GM12878 (cell line): ENCODE results near the gene PLEKHA6. TPM values are rescaled to one million over a fixed set of nuclear protein-coding genes. Genes with fewer than 3 reads are reported as not detected.

Experiments
- ATAC-seq: fragments of 200-7000 bp; cut with Tn5 transposase; 3 replicates; pipeline ENCODE4 v1.9.1; 2020; ENCODE audit warnings: mild to moderate bottlenecking, moderate library complexity
- BruUV-seq: library from RNA; stranded (reverse); fragments of 400-500 nt; replicated peaks from 2 replicates; lab custom pipeline; 2021; lab: Mats Ljungman, UMichigan
- CTCF ChIA-PET: fragments of 300-600 bp; sonication (Branson Sonifier 250); formaldehyde crosslinking; extraction: SDS; loops from one replicate; lab custom pipeline; 2021; ENCODE audit warnings: inconsistent platforms; lab: Yijun Ruan, JAX
- POLR2A ChIA-PET: fragments of 350-600 bp; formaldehyde crosslinking; extraction: SDS; loops from one replicate; lab custom pipeline; 2021; ENCODE audit warnings: inconsistent platforms; lab: Charles Lee
- RAD21 ChIA-PET: fragments of 300-600 bp; sonication (Branson Sonifier 250); formaldehyde crosslinking; loops from one replicate; lab custom pipeline; 2023; ENCODE audit warnings: antibody characterized with exemption; ENCODE audit not compliant: unreplicated experiment; lab: Charles Lee
- SMC1A ChIA-PET: fragments of 300-600 bp; sonication (Branson Sonifier 250); formaldehyde crosslinking; loops from one replicate; lab custom pipeline; 2023; ENCODE audit not compliant: unreplicated experiment, uncharacterized antibody; lab: Charles Lee
- DNase-seq: peaks from one replicate; pipeline ENCODE4 v3.0.0-alpha.2; 2011; ENCODE audit warnings: low read depth, low spot score
- FAIRE-seq: peaks from 3 replicates; lab custom pipeline; 2011; peaks lifted over from hg19 to GRCh38; lab: Jason Lieb, UNC
- H2AFZ ChIP-seq: 2 replicates; pipeline ENCODE4 v1.6.0; 2011; ENCODE audit warnings: low read depth, low read length, control low read depth; ENCODE audit not compliant: control insufficient read depth
- H3K27ac ChIP-seq: 2 replicates; pipeline ENCODE4 v1.5.1; 2011; ENCODE audit warnings: control low read depth; ENCODE audit not compliant: control insufficient read depth, insufficient read depth
- H3K27me3 ChIP-seq, 2 experiments: replicated peaks in 1 of 2; 2 replicates each; pipeline versions ENCODE4 v1.6.0 to v1.6.1; 2011; ENCODE audit warnings: low read length in 1 of 2; ENCODE audit not compliant: control insufficient read depth in 2 of 2, insufficient read depth in 2 of 2
- H3K36me3 ChIP-seq, 2 experiments: 2 replicates each; pipeline ENCODE4 v1.5.1; 2011; ENCODE audit warnings: low read length in 1 of 2; ENCODE audit not compliant: control insufficient read depth in 2 of 2, insufficient read depth in 2 of 2
- H3K4me1 ChIP-seq: 2 replicates; pipeline ENCODE4 v1.6.1; 2011; ENCODE audit warnings: mild to moderate bottlenecking, low read length, moderate library complexity, mixed read lengths; ENCODE audit not compliant: control insufficient read depth, insufficient read depth
- H3K4me2 ChIP-seq: 2 replicates; pipeline ENCODE4 v1.6.0; 2011; ENCODE audit warnings: control low read depth; ENCODE audit not compliant: control insufficient read depth, insufficient read depth
- H3K4me3 ChIP-seq: fragments of 200-600 bp; sonication (generic); 2 replicates; pipeline ENCODE4 v1.5.1; 2016
- H3K79me2 ChIP-seq: 2 replicates; pipeline ENCODE4 v1.6.0; 2011; ENCODE audit warnings: low read length; ENCODE audit not compliant: control insufficient read depth, insufficient read depth
- H3K9ac ChIP-seq: 2 replicates; pipeline ENCODE4 v1.8.0; 2011; ENCODE audit warnings: low read length, control low read depth, mixed read lengths; ENCODE audit not compliant: control insufficient read depth, insufficient read depth
- H3K9me3 ChIP-seq: replicated peaks from 3 replicates; pipeline ENCODE4 v1.5.1; 2011; ENCODE audit warnings: mild to moderate bottlenecking, low read length; ENCODE audit not compliant: control insufficient read depth, insufficient read depth
- H4K20me1 ChIP-seq: 2 replicates; pipeline ENCODE4 v1.6.0; 2011; ENCODE audit not compliant: control insufficient read depth, insufficient read depth
- BCL11A ChIP-seq: IDR thresholded peaks from 2 replicates; pipeline ENCODE4 v1.6.1; 2011; ENCODE audit warnings: low read depth, low read length
- BHLHE40 ChIP-seq, 2 experiments: fragments of 450-650 bp in 1 of 2; IDR thresholded peaks; 2 replicates each; pipeline ENCODE4 v1.6.1; 2011 to 2017; ENCODE audit warnings: low read depth in 2 of 2, borderline replicate concordance in 1 of 2, improper control_type of control experiment in 1 of 2, low read length in 1 of 2, mild to moderate bottlenecking in 1 of 2
- BMI1 ChIP-seq: fragments of 450-650 bp; IDR thresholded peaks from 2 replicates; pipeline ENCODE4 v1.6.1; 2016; ENCODE audit warnings: mild to moderate bottlenecking, moderate library complexity, borderline replicate concordance
- CREB1 ChIP-seq: IDR thresholded peaks from 2 replicates; pipeline ENCODE4 v1.6.1; 2012; ENCODE audit warnings: low read depth, mild to moderate bottlenecking, inconsistent platforms
- EP300 ChIP-seq, 2 experiments: fragments of 150-350 bp in 1 of 2; IDR thresholded peaks; 2 replicates each; pipeline ENCODE4 v1.6.1; 2011 to 2012; ENCODE audit warnings: low read depth in 2 of 2, low read length in 2 of 2, borderline replicate concordance in 1 of 2, improper control_type of control experiment in 1 of 2, inconsistent platforms in 1 of 2; ENCODE audit not compliant: control insufficient read depth in 1 of 2
- GATAD2B ChIP-seq: fragments of 450-650 bp; conservative IDR thresholded peaks from 2 replicates; pipeline ENCODE4 v1.6.1; 2017; ENCODE audit warnings: low read depth, mild to moderate bottlenecking, moderate library complexity
- MEF2A ChIP-seq: IDR thresholded peaks from 2 replicates; pipeline ENCODE4 v1.6.1; 2011; ENCODE audit warnings: low read depth, mild to moderate bottlenecking, low read length, moderate library complexity; ENCODE audit not compliant: insufficient read depth
- MTA2 ChIP-seq: fragments of 450-650 bp; IDR thresholded peaks from 2 replicates; pipeline ENCODE4 v1.6.1; 2016; ENCODE audit warnings: low read depth, mild to moderate bottlenecking, moderate library complexity
- NFYB ChIP-seq: IDR thresholded peaks from 2 replicates; pipeline ENCODE4 v1.6.1; 2011; ENCODE audit warnings: low read depth, mild to moderate bottlenecking, low read length, improper control_type of control experiment, moderate library complexity; ENCODE audit not compliant: insufficient read depth
- NR2F1 ChIP-seq: fragments of 450-650 bp; conservative IDR thresholded peaks from 2 replicates; pipeline ENCODE4 v1.6.1; 2017; ENCODE audit warnings: mild to moderate bottlenecking
- PAX5 ChIP-seq: IDR thresholded peaks from 2 replicates; pipeline ENCODE4 v1.6.1; 2011; ENCODE audit warnings: low read depth, low read length, borderline replicate concordance
- PAX8 ChIP-seq: fragments of 450-650 bp; IDR thresholded peaks from 2 replicates; pipeline ENCODE4 v1.6.1; 2017; ENCODE audit warnings: mild to moderate bottlenecking, moderate library complexity
- SMARCA5 ChIP-seq: fragments of 450-650 bp; IDR thresholded peaks from 2 replicates; pipeline ENCODE4 v1.6.1; 2017; ENCODE audit warnings: mild to moderate bottlenecking
- WGBS: methylation state at CpG from one replicate; pipeline ENCODE4 v1.1.6; 2016; ENCODE audit warnings: low lambda C conversion rate; ENCODE audit not compliant: insufficient replicate concordance, insufficient coverage; ENCODE audit errors: missing lambda C conversion rate; 5-methylcytosine and 5-hydroxymethylcytosine counted together
- in situ Hi-C: fragments of 300-500 bp; cut with MboI; formaldehyde crosslinking; loops from 9 replicates; pipeline ENCODE4 v1.14.3; 2018; ENCODE audit warnings: mixed read lengths
- intact Hi-C: fragments of 100-400 bp; cut with micrococcal nuclease; formaldehyde crosslinking; loops from one replicate; pipeline ENCODE4 v1.14.2; 2022; ENCODE audit not compliant: unreplicated experiment
- polyA plus RNA-seq, 11 experiments: library from polyadenylated mRNA; depleted of rRNA in 4 of 11; unstranded in 6 of 11; stranded (reverse) in 5 of 11; fragments of >200 nt; fragmentation: Nextera tagmentation in 4 of 11; fragmentation: Illumina TruSeq in 1 of 11; extraction: Ambion mirVana in 4 of 11; extraction: Trizol in 1 of 11; gene quantifications; 1 replicate in 1 of 11; 2 replicates in 10 of 11; pipeline versions ENCODE4 v1.2.1 to v1.2.3, GENCODE V29; 2011 to 2016; ENCODE audit warnings: inconsistent platforms in 2 of 11, missing spikeins in 2 of 11, low read depth in 1 of 11
- total RNA-seq, 4 experiments: library from RNA; depleted of rRNA in 3 of 4; stranded (reverse); fragments of >200 nt in 3 of 4; fragmentation: Illumina TruSeq in 1 of 4; extraction: Trizol in 1 of 4; gene quantifications; 2 replicates each; pipeline versions ENCODE4 v1.2.1 to v1.2.3, GENCODE V29; 2013 to 2021
- TF ChIP-seq, protein P1 (sequence below): fragments of 450-650 bp; IDR thresholded peaks from 2 replicates; pipeline ENCODE4 v1.6.1; 2017; ENCODE audit warnings: low read depth, mild to moderate bottlenecking, moderate library complexity
- TF ChIP-seq, protein P2 (sequence below): fragments of 450-650 bp; IDR thresholded peaks from 2 replicates; pipeline ENCODE4 v1.6.1; 2018; ENCODE audit warnings: borderline replicate concordance, mild to moderate bottlenecking; ENCODE audit not compliant: partially characterized antibody

PLEKHA6 gene
- total and polyA plus RNA-seq, 10 of the 15 experiments (the other 5 are each of a cell fraction or from before 2014, with no cell fraction given): 0.04 to 0.81 (median 0.19) TPM; not detected in 4

DNA sequence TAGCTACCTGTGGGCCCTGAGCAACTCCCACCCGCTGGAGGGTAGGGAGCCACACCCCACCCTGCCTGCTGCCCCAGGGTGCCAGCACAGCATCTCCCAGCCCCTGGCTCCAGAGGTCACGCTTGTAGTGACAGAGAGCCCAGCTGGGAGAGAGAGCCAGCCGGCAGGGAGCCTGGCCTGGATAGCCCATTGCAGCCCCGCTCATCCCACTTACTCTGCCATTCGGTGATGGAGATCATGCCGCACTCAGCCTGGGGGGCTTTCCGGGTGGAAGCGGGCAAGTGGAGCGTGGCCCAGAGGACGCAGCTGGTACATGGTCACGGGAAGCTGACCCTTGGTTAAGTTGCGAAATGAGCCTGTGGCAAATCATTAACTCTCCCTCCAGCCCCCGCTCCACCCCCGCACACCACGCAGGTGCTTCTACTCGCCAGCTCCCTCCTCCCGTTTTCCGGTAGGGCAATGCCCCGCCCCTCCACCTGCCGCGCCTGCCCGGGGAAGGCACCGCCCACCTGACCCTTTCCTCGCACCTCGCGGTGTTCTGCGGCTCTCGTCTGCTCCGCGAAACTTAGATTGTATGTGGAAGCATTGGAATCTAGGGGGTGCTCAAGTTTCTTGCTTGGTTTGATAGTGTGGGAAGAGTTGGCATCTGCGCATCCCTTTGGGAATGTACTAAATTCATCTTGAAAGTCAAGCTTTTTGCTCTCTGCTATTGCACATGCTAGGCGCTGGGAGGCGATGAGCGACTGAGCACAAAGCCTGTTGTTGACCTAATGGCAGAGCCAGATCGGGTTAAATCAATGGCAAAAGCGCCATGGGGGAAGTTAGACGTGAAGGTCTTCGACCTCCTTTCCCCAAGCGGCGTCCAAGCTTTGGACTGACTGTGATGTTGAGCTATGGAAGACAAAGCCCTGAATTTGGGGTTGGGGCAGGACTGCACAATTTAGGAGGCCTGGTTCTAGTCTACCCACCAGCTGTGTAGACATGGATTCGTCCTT lies 145.8 kb downstream of the PLEKHA6 start, which contains the start of gene GOLT1A:
Gene GOLT1A (minus strand): TSS at position 321 of the 995 bp plus-strand sequence. CDS start 82 bp downstream, at position 239.
- no peaks in the 10 kb centered on the region for H3K36me3 ChIP-seq
- H3K9me3 ChIP-seq: no peaks in the 10 kb centered on the region
- ChIA-PET RAD21 (interaction anchor here (0.7 to 2.4 kb wide), 8 partner anchors 100 to 193 kb away, joined by 3 to 26 read pairs (median 4); partner anchors contain the start of gene PLEKHA6), POLR2A (no interaction called here), SMC1A (interaction anchor here (0.8 to 2.8 kb wide), 11 partner anchors 8 to 196 kb away, joined by 3 to 28 read pairs (median 4); partner anchors contain the start of gene PLEKHA6), CTCF (interaction anchor here (0.8 to 5.2 kb wide), 15 partner anchors 8 to 284 kb away, joined by 3 to 30 read pairs (median 5); partner anchors contain the start of gene PLEKHA6)
- ATAC-seq (peak; percentile 84), DNase-seq (peak; percentile 28), FAIRE-seq (no peak)
- H3K4me2 ChIP-seq: no peak within 1 kb of the TSS
- in situ Hi-C loops (no loop called here), intact Hi-C loops (no loop called here)
- no peak within 1 kb of the TSS for H3K4me3 ChIP-seq
- no peak within 1 kb of the TSS for H3K27ac ChIP-seq
- 32% methylated on average over 35 of the region's 41 CpGs for WGBS
- BruUV-seq: no TSS peak
- H3K79me2 ChIP-seq: no peaks in the 10 kb centered on the region
- H3K27me3 ChIP-seq: peaks cover 0 to 2% of the 10 kb centered on the region in 2 experiments; a peak in 1 of 4 replicates
- H2AFZ ChIP-seq: no peak within 1 kb of the TSS
- no peaks in the 10 kb centered on the region; the same call in 1 of the 2 replicates for H4K20me1 ChIP-seq
- H3K9ac ChIP-seq: no peak within 1 kb of the TSS
- H3K4me1 ChIP-seq: no peaks in the 10 kb centered on the region
- TF ChIP-seq SMARCA5 (no peak), MTA2 (peak; percentile 62), BCL11A (0 out of 2 replicates have a peak, but pooled peaks have one; percentile 6), CREB1 (no peak), NR2F1 (peak; percentile 82), NFYB (no peak), GATAD2B (0 out of 2 replicates have a peak, but pooled peaks have one; percentile 5), EP300 (IDR thresholded peaks at IDR 0.05; ENCODE audit: borderline replicate concordance in 1 of 2, control insufficient read depth in 1 of 2, low read depth in 2 of 2, low read length in 2 of 2) (0 out of 4 replicates have a peak, but pooled peaks of 1 of the 2 experiments have one; percentile 21), BHLHE40 (IDR thresholded peaks at IDR 0.05; ENCODE audit: borderline replicate concordance in 1 of 2, low read depth in 2 of 2, low read length in 1 of 2) (peak; percentile 30 to 79; a peak in 3 of 4 replicates), PAX5 (peak; percentile 76), PAX8 (no peak), BMI1 (no peak), MEF2A (no peak)
- TF ChIP-seq, protein P1, sequence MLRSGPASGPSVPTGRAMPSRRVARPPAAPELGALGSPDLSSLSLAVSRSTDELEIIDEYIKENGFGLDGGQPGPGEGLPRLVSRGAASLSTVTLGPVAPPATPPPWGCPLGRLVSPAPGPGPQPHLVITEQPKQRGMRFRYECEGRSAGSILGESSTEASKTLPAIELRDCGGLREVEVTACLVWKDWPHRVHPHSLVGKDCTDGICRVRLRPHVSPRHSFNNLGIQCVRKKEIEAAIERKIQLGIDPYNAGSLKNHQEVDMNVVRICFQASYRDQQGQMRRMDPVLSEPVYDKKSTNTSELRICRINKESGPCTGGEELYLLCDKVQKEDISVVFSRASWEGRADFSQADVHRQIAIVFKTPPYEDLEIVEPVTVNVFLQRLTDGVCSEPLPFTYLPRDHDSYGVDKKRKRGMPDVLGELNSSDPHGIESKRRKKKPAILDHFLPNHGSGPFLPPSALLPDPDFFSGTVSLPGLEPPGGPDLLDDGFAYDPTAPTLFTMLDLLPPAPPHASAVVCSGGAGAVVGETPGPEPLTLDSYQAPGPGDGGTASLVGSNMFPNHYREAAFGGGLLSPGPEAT: peak; percentile 50
- TF ChIP-seq, protein P2, sequence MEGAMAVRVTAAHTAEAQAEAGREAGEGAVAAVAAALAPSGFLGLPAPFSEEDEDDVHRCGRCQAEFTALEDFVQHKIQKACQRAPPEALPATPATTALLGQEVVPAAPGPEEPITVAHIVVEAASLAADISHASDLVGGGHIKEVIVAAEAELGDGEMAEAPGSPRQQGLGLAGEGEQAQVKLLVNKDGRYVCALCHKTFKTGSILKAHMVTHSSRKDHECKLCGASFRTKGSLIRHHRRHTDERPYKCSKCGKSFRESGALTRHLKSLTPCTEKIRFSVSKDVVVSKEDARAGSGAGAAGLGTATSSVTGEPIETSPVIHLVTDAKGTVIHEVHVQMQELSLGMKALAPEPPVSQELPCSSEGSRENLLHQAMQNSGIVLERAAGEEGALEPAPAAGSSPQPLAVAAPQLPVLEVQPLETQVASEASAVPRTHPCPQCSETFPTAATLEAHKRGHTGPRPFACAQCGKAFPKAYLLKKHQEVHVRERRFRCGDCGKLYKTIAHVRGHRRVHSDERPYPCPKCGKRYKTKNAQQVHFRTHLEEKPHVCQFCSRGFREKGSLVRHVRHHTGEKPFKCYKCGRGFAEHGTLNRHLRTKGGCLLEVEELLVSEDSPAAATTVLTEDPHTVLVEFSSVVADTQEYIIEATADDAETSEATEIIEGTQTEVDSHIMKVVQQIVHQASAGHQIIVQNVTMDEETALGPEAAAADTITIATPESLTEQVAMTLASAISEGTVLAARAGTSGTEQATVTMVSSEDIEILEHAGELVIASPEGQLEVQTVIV: no peak
